Lower lobe of right lung (tissue), 2 donors: ENCODE data around the gene RAVER1. TPM values are rescaled to one million over a fixed set of nuclear protein-coding genes. Genes with fewer than 3 reads are reported as not detected.

Experiments used
- ATAC-seq, 2 donors: fragments of 200-7000 bp; cut with Tn5 transposase; one replicate each; pipeline ENCODE4 v1.9.1; 2020 to 2022; ENCODE audit warnings: mild to moderate bottlenecking in 2 of 2, moderate library complexity in 2 of 2
- DNase-seq: peaks from one replicate; pipeline ENCODE4 v3.0.0-alpha.2; 2020
- H3K27ac ChIP-seq: fragments of 200-600 bp; one replicate; pipeline ENCODE4 v1.8.0; 2022
- H3K27me3 ChIP-seq: fragments of 200-600 bp; one replicate; pipeline ENCODE4 v1.8.0; 2022; ENCODE audit warnings: low read depth
- H3K36me3 ChIP-seq: fragments of 200-600 bp; one replicate; pipeline ENCODE4 v1.8.0; 2022; ENCODE audit warnings: mild to moderate bottlenecking
- H3K4me1 ChIP-seq: fragments of 200-600 bp; one replicate; pipeline ENCODE4 v1.8.0; 2022
- H3K4me3 ChIP-seq: fragments of 200-600 bp; one replicate; pipeline ENCODE4 v1.8.0; 2022; ENCODE audit warnings: mild to moderate bottlenecking
- H3K9me3 ChIP-seq: fragments of 200-600 bp; one replicate; pipeline ENCODE4 v1.8.0; 2022
- CTCF ChIP-seq: fragments of 200-600 bp; IDR thresholded peaks from one replicate; pipeline ENCODE4 v1.8.0; 2022; ENCODE audit warnings: antibody characterized with exemption, mild to moderate bottlenecking
- intact Hi-C: fragments of 100-400 bp; cut with DNase I; formaldehyde crosslinking; loops from one replicate; pipeline ENCODE4 v1.11.0; 2022
- total RNA-seq: library from RNA; stranded (reverse); fragmentation: NEBNext Ultra II Directional; extraction: Animal tissue kit (Norgen Biotek cat#: 25700); gene quantifications from one replicate; pipeline ENCODE4 v1.2.1, GENCODE V29; 2021
- donor health status: DM: no; HTN: yes; CAD: no; lungs with severe emphysema.

The RAVER1 gene
- total RNA-seq, 1 donor from 2014 or later = 29.6 TPM

GRCh38 chr19:10328558-10329429, 4.5 kb downstream of the RAVER1 start:
- ATAC-seq (no peak), DNase-seq (no peak)
- peaks cover 14% of the 10 kb centered on the region for H3K4me1 ChIP-seq
- H3K4me3 ChIP-seq = no peak overlapping the region
- peaks cover 71% of the 10 kb centered on the region for H3K36me3 ChIP-seq
- H3K27ac ChIP-seq = no peak overlapping the region
- H3K9me3 ChIP-seq = no peaks in the 10 kb centered on the region
- intact Hi-C loops = no loop called here
- H3K27me3 ChIP-seq = no peaks in the 10 kb centered on the region
- TF ChIP-seq CTCF = no peak

- H3K27ac ChIP-seq = no peak overlapping the region
- H3K9me3 ChIP-seq = no peaks in the 10 kb centered on the region
- ATAC-seq (no peak), DNase-seq (no peak)
- intact Hi-C loops = no loop called here
- no peak overlapping the region for H3K4me3 ChIP-seq
- H3K4me1 ChIP-seq = peaks cover 13% of the 10 kb centered on the region
- no peak for TF ChIP-seq CTCF
- H3K27me3 ChIP-seq = no peaks in the 10 kb centered on the region
- H3K36me3 ChIP-seq = peaks cover 81% of the 10 kb centered on the region
These were observed 5.5 kb downstream of the RAVER1 start for GRCh38 chr19:10327793-10328192.

GRCh38 chr19:10325732-10326131, 7.6 kb downstream of the RAVER1 start:
- H3K27ac ChIP-seq = no peak overlapping the region
- DNase-seq = no peak
- no peak for TF ChIP-seq CTCF
- ATAC-seq = no peak
- H3K4me1 ChIP-seq = no peaks in the 10 kb centered on the region
- peaks cover 100% of the 10 kb centered on the region for H3K36me3 ChIP-seq
- intact Hi-C loops = no loop called here
- H3K27me3 ChIP-seq = no peaks in the 10 kb centered on the region
- H3K4me3 ChIP-seq = no peak overlapping the region
- H3K9me3 ChIP-seq = no peaks in the 10 kb centered on the region

GRCh38 chr19:10321874-10322835, 11.2 kb downstream of the RAVER1 start:
- peak in 1 of 2 donors; percentile 9 for ATAC-seq
- DNase-seq = no peak
- H3K9me3 ChIP-seq = no peaks in the 10 kb centered on the region
- peaks cover 100% of the 10 kb centered on the region for H3K36me3 ChIP-seq
- intact Hi-C loops = no loop called here
- H3K27ac ChIP-seq = no peak overlapping the region
- H3K4me1 ChIP-seq = no peaks in the 10 kb centered on the region
- H3K4me3 ChIP-seq = no peak overlapping the region
- H3K27me3 ChIP-seq = no peaks in the 10 kb centered on the region
- no peak for TF ChIP-seq CTCF

GRCh38 chr19:10321417-10321797, 11.9 kb downstream of the RAVER1 start:
- Histone ChIP-seq H3K27me3 (no peaks in the 10 kb centered on the region), H3K4me3 (no peak overlapping the region), H3K4me1 (no peaks in the 10 kb centered on the region), H3K36me3 (peaks cover 99% of the 10 kb centered on the region), H3K27ac (no peak overlapping the region), H3K9me3 (no peaks in the 10 kb centered on the region)
- intact Hi-C loops = no loop called here
- DNase-seq (no peak), ATAC-seq (no peak)
- no peak for TF ChIP-seq CTCF
